Right lobe of liver (tissue), 6 donors: ENCODE data around the gene NAGLU. TPM values are rescaled to one million over a fixed set of nuclear protein-coding genes. Genes with fewer than 3 reads are reported as not detected.

Source experiments
- ATAC-seq, 4 donors: fragments of 200-7000 bp; cut with Tn5 transposase; one replicate each; pipeline ENCODE4 v1.9.1; 2020; ENCODE audit warnings: mild to moderate bottlenecking in 4 of 4, moderate library complexity in 4 of 4
- DNase-seq, 3 donors: peaks; one replicate each; pipeline ENCODE4 v3.0.0-alpha.2; 2020
- H3K27ac ChIP-seq, 3 donors: fragments of 200-600 bp; one replicate each; pipeline ENCODE4 v1.8.0; 2022
- H3K27me3 ChIP-seq, 2 donors: fragments of 200-600 bp; one replicate each; pipeline ENCODE4 v1.8.0; 2022
- H3K36me3 ChIP-seq, 4 donors: fragments of 200-600 bp; sonication (generic) in 1 of 4; one replicate each; pipeline versions ENCODE4 v1.5.1 to v1.8.0; 2017 to 2022; ENCODE audit warnings: control low read depth in 1 of 4
- H3K4me1 ChIP-seq, 4 donors: fragments of 200-600 bp; sonication (generic) in 1 of 4; one replicate each; pipeline versions ENCODE4 v1.5.1 to v1.8.0; 2017 to 2022; ENCODE audit warnings: control low read depth in 1 of 4
- H3K4me3 ChIP-seq, 3 donors: fragments of 200-600 bp; one replicate each; pipeline ENCODE4 v1.8.0; 2022
- H3K9me3 ChIP-seq, 4 donors: fragments of 200-600 bp; sonication (generic) in 1 of 4; one replicate each; pipeline versions ENCODE4 v1.5.1 to v1.8.0; 2017 to 2022; ENCODE audit warnings: control low read depth in 1 of 4
- CTCF ChIP-seq, 4 donors: fragments of 200-600 bp in 3 of 4; fragments of 450-650 bp in 1 of 4; IDR thresholded peaks; one replicate each; pipeline versions ENCODE4 v1.5.1 to v1.8.0; 2016 to 2022; ENCODE audit warnings: antibody characterized with exemption in 4 of 4, mild to moderate bottlenecking in 2 of 4
- POLR2A ChIP-seq: fragments of 450-650 bp; IDR thresholded peaks from one replicate; pipeline ENCODE4 v1.6.1; 2017; ENCODE audit warnings: antibody characterized with exemption, mild to moderate bottlenecking
- WGBS: methylation state at CpG from one replicate; pipeline ENCODE4 v1.1.6; 2018; ENCODE audit warnings: low coverage, low lambda C conversion rate; ENCODE audit not compliant: insufficient coverage; ENCODE audit errors: missing lambda C conversion rate; 5-methylcytosine and 5-hydroxymethylcytosine counted together
- intact Hi-C, 2 donors: fragments of 100-400 bp; cut with DNase I; formaldehyde crosslinking; loops; one replicate each; pipeline versions ENCODE4 v1.11.2 to v1.14.1; 2022
- total RNA-seq, 6 experiments: library from RNA; depleted of rRNA in 2 of 6; stranded (reverse); fragments of >200 nt in 2 of 6; fragmentation: NEBNext Ultra II Directional in 3 of 6; extraction: Animal tissue kit (Norgen Biotek cat#: 25700) in 3 of 6; gene quantifications; one replicate each; pipeline versions ENCODE4 v1.1.0 to v1.2.4, GENCODE V29; 2016 to 2023
- donor health status: DM: no; HTN: yes; CAD: no.
- donor health status: DM: no; HTN: no; CAD: no.
- donor health status: DM: no; HTN: no; CAD: no.
- donor health status: DM: no; HTN: yes; CAD: no.
- donor health status: DM: no; HTN: yes; CAD: no.

Gene NAGLU
- total RNA-seq, 6 experiments from 2014 or later = 36.4 to 81.6 (median 43.7) TPM

- peak; percentile 64 for TF ChIP-seq POLR2A
- peak; percentile 7 to 40 (median 20) for TF ChIP-seq CTCF (IDR thresholded peaks at IDR 0.05)
- no peaks in the 10 kb centered on the region for H3K27me3 ChIP-seq
- H3K9me3 ChIP-seq = no peaks in the 10 kb centered on the region
- H3K4me3 ChIP-seq = peak within 1 kb of the TSS; percentile 67 to 90 (median 80)
- H3K4me1 ChIP-seq = peaks cover 0 to 15% (median 6%) of the 10 kb centered on the region in 4 donors
- WGBS = 0% methylated on average over 18 of the region's 52 CpGs
- intact Hi-C loops = no loop called here
- ATAC-seq (peak; percentile 93 to 97 (median 94)), DNase-seq (peak; percentile 96 to 97 (median 97))
- H3K27ac ChIP-seq = peak within 1 kb of the TSS; percentile 37 to 85 (median 81)
- peaks cover 9 to 38% (median 20%) of the 10 kb centered on the region in 4 donors for H3K36me3 ChIP-seq
Measured at GRCh38 chr17:42577532-42578281, 41.7 kb downstream of the NAGLU start, which contains the start of gene PSMC3IP. TSS of gene PSMC3IP (minus strand) at chr17:42577729. CDS start at chr17:42577686, 43 bp downstream.

DNA sequence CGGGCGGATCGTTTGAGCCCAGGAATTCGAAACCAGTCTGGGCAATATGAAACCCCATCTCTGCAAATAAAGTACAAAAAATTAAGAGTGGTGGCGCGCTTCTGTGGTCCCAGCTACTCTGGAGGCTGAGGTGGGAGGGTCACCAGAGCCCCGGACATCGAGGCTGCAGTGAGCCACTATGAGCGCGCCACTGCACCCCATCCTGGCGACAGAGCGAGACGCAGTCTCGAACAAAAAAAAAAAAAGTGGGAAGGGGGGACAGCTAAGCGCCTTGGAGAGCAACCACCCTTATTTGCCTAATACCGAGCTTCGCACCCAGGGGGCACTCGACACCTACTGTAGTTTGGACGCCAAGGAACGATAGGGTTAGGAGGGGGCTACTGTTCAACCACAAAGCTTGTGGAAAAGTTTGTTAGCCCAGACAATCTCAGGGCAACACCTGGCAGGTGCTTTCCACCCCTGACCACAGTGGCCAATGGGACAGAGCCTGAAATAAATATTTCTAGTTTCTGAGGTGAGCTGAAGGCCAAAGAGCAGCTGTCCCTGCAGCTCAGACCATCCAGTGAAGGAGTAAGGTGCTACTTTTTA lies 42.3 kb downstream of the NAGLU start:
- TF ChIP-seq CTCF (IDR thresholded peaks at IDR 0.05) (peak; percentile 55 to 60 (median 58)), POLR2A (no peak)
- Histone ChIP-seq H3K9me3 (no peaks in the 10 kb centered on the region), H3K4me3 (peak overlapping the region; percentile 67 to 90 (median 80)), H3K36me3 (peaks cover 5 to 38% (median 18%) of the 10 kb centered on the region in 4 donors), H3K27me3 (no peaks in the 10 kb centered on the region), H3K27ac (peak overlapping the region; percentile 37 to 85 (median 81)), H3K4me1 (peaks cover 0 to 15% (median 6%) of the 10 kb centered on the region in 4 donors)
- peak; percentile 65 to 72 (median 67) for ATAC-seq
- peak; percentile 62 to 72 (median 66) for DNase-seq
- intact Hi-C loops = no loop called here
- WGBS = under 1% methylated on average over 20 of the region's 20 CpGs

- 9% methylated on average over 1 of the region's 2 CpGs for WGBS
- Histone ChIP-seq H3K27me3 (no peaks in the 10 kb centered on the region), H3K36me3 (peaks cover 9 to 46% (median 23%) of the 10 kb centered on the region in 4 donors), H3K4me1 (peaks cover 0 to 15% (median 6%) of the 10 kb centered on the region in 4 donors), H3K9me3 (no peaks in the 10 kb centered on the region), H3K27ac (no peak overlapping the region), H3K4me3 (no peak overlapping the region)
- TF ChIP-seq CTCF (IDR thresholded peaks at IDR 0.05) (no peak), POLR2A (no peak)
- ATAC-seq (no peak), DNase-seq (no peak)
- intact Hi-C loops = loop anchor here in 1 of 2 donors (10.0 kb wide), 1 partner anchor 105 kb away; the partner anchor contains the start of genes CCR10 and CNTNAP1
Measured at GRCh38 chr17:42579794-42580551, 43.9 kb downstream of the NAGLU start.

GRCh38 chr17:42581744-42582270 lies 45.8 kb downstream of the NAGLU start:
- Histone ChIP-seq H3K4me3 (no peak overlapping the region), H3K27ac (no peak overlapping the region), H3K4me1 (peaks cover 0 to 15% (median 6%) of the 10 kb centered on the region in 4 donors), H3K27me3 (no peaks in the 10 kb centered on the region), H3K36me3 (peaks cover 9 to 62% (median 27%) of the 10 kb centered on the region in 4 donors), H3K9me3 (no peaks in the 10 kb centered on the region)
- ATAC-seq (no peak), DNase-seq (no peak)
- 100% methylated on average over 2 of the region's 10 CpGs for WGBS
- intact Hi-C loops = loop anchor here in 1 of 2 donors (10.0 kb wide), 1 partner anchor 103 kb away; the partner anchor contains the start of genes CCR10 and CNTNAP1
- TF ChIP-seq POLR2A = no peak
- no peak for TF ChIP-seq CTCF (IDR thresholded peaks at IDR 0.05)
